Stimulated activated memory B cell treated with anti-CD40 and anti-IgM and Interleukin-4, amounts not matched to agents 10 μg/mL and 1 μg/mL and 100 μg/mL, for 72 hours (primary cell): ENCODE measurements around the gene SRBD1.
A peak's percentile ranks its signal among the peaks of the same experiment; 100 is the strongest.

ENCODE experiments used
- ATAC-seq: fragments of 150-1000 bp; cut with Tn5 transposase; 2 replicates; pipeline ENCODE4 v1.10.0; 2021
- H3K27ac Mint-ChIP-seq: one replicate; pipeline ENCODE4 v1.8.0; 2022; ENCODE audit warnings: mild to moderate bottlenecking, mixed read lengths
- H3K27me3 Mint-ChIP-seq: one replicate; pipeline ENCODE4 v1.8.0; 2022; ENCODE audit warnings: mixed read lengths
- H3K36me3 Mint-ChIP-seq: one replicate; pipeline ENCODE4 v1.8.0; 2022; ENCODE audit warnings: mixed read lengths
- H3K4me1 Mint-ChIP-seq: one replicate; pipeline ENCODE4 v1.8.0; 2022; ENCODE audit warnings: mixed read lengths
- H3K4me3 Mint-ChIP-seq: one replicate; pipeline ENCODE4 v1.8.0; 2022; ENCODE audit warnings: mild to moderate bottlenecking, moderate library complexity, mixed read lengths
- H3K9me3 Mint-ChIP-seq: one replicate; pipeline ENCODE4 v1.8.0; 2022; ENCODE audit warnings: mixed read lengths

Gene SRBD1

GRCh38 chr2:45498661-45499550 lies 112.2 kb downstream of the SRBD1 start:
- Mint-ChIP-seq H3K27ac (no peak overlapping the region), H3K27me3 (no peaks in the 10 kb centered on the region)

GRCh38 chr2:45497355-45497754 lies 113.7 kb downstream of the SRBD1 start:
- H3K9me3 Mint-ChIP-seq: no peaks in the 10 kb centered on the region
- H3K4me1 Mint-ChIP-seq: peaks cover 30% of the 10 kb centered on the region
- H3K4me3 Mint-ChIP-seq: no peak overlapping the region
- no peak overlapping the region for H3K27ac Mint-ChIP-seq
- peak; percentile 47 for ATAC-seq
- peaks cover 26% of the 10 kb centered on the region for H3K36me3 Mint-ChIP-seq
- H3K27me3 Mint-ChIP-seq: no peaks in the 10 kb centered on the region

More at GRCh38 chr2:45498661-45499550, 112.2 kb downstream of the SRBD1 start:
- Mint-ChIP-seq H3K4me1 (peaks cover 30% of the 10 kb centered on the region), H3K4me3 (no peak overlapping the region), H3K36me3 (peaks cover 30% of the 10 kb centered on the region), H3K9me3 (no peaks in the 10 kb centered on the region)
- no peak for ATAC-seq

- Mint-ChIP-seq H3K27me3 (no peaks in the 10 kb centered on the region), H3K36me3 (peaks cover 21% of the 10 kb centered on the region), H3K4me1 (peaks cover 30% of the 10 kb centered on the region), H3K4me3 (no peak overlapping the region), H3K9me3 (no peaks in the 10 kb centered on the region), H3K27ac (no peak overlapping the region)
- no peak for ATAC-seq
Measured at GRCh38 chr2:45496869-45497268, 114.2 kb downstream of the SRBD1 start.

- Mint-ChIP-seq H3K4me3 (no peak overlapping the region), H3K9me3 (no peaks in the 10 kb centered on the region), H3K27me3 (no peaks in the 10 kb centered on the region), H3K36me3 (peaks cover 6% of the 10 kb centered on the region), H3K4me1 (peaks cover 20% of the 10 kb centered on the region), H3K27ac (no peak overlapping the region)
- ATAC-seq: no peak
Measured at GRCh38 chr2:45494978-45495293, 116.1 kb downstream of the SRBD1 start.

GRCh38 chr2:45494275-45494977 lies 116.6 kb downstream of the SRBD1 start:
- ATAC-seq: no peak
- Mint-ChIP-seq H3K27ac (no peak overlapping the region), H3K4me3 (no peak overlapping the region), H3K36me3 (peaks cover 4% of the 10 kb centered on the region), H3K9me3 (no peaks in the 10 kb centered on the region), H3K27me3 (no peaks in the 10 kb centered on the region), H3K4me1 (peaks cover 15% of the 10 kb centered on the region)

GRCh38 chr2:45484965-45485364 lies 126.1 kb downstream of the SRBD1 start:
- Mint-ChIP-seq H3K4me1 (no peaks in the 10 kb centered on the region), H3K9me3 (no peaks in the 10 kb centered on the region), H3K36me3 (peaks cover 48% of the 10 kb centered on the region), H3K4me3 (no peak overlapping the region), H3K27ac (no peak overlapping the region), H3K27me3 (no peaks in the 10 kb centered on the region)
- no peak for ATAC-seq

GRCh38 chr2:45483997-45484396 lies 127.1 kb downstream of the SRBD1 start:
- H3K4me1 Mint-ChIP-seq: no peaks in the 10 kb centered on the region
- no peaks in the 10 kb centered on the region for H3K9me3 Mint-ChIP-seq
- ATAC-seq: no peak
- H3K27ac Mint-ChIP-seq: no peak overlapping the region
- H3K27me3 Mint-ChIP-seq: no peaks in the 10 kb centered on the region
- no peak overlapping the region for H3K4me3 Mint-ChIP-seq
- peaks cover 53% of the 10 kb centered on the region for H3K36me3 Mint-ChIP-seq

GRCh38 chr2:45477546-45477945 lies 133.5 kb downstream of the SRBD1 start:
- H3K4me1 Mint-ChIP-seq: no peaks in the 10 kb centered on the region
- H3K36me3 Mint-ChIP-seq: peaks cover 66% of the 10 kb centered on the region
- no peak for ATAC-seq
- H3K27me3 Mint-ChIP-seq: no peaks in the 10 kb centered on the region
- no peaks in the 10 kb centered on the region for H3K9me3 Mint-ChIP-seq
- H3K27ac Mint-ChIP-seq: no peak overlapping the region
- H3K4me3 Mint-ChIP-seq: no peak overlapping the region

- peaks cover 28% of the 10 kb centered on the region for H3K36me3 Mint-ChIP-seq
- no peak overlapping the region for H3K4me3 Mint-ChIP-seq
- ATAC-seq: no peak
- no peaks in the 10 kb centered on the region for H3K9me3 Mint-ChIP-seq
- H3K27me3 Mint-ChIP-seq: no peaks in the 10 kb centered on the region
- no peak overlapping the region for H3K27ac Mint-ChIP-seq
- H3K4me1 Mint-ChIP-seq: no peaks in the 10 kb centered on the region
Measured at GRCh38 chr2:45470531-45470930, 140.5 kb downstream of the SRBD1 start.

- Mint-ChIP-seq H3K27me3 (no peaks in the 10 kb centered on the region), H3K36me3 (peaks cover 18% of the 10 kb centered on the region), H3K9me3 (no peaks in the 10 kb centered on the region), H3K27ac (no peak overlapping the region), H3K4me3 (no peak overlapping the region), H3K4me1 (no peaks in the 10 kb centered on the region)
- no peak for ATAC-seq
Measured at GRCh38 chr2:45469314-45470099, 141.6 kb downstream of the SRBD1 start.

GRCh38 chr2:45468279-45468678 lies 142.8 kb downstream of the SRBD1 start:
- no peak for ATAC-seq
- Mint-ChIP-seq H3K4me3 (no peak overlapping the region), H3K27ac (no peak overlapping the region), H3K9me3 (no peaks in the 10 kb centered on the region), H3K27me3 (no peaks in the 10 kb centered on the region), H3K4me1 (no peaks in the 10 kb centered on the region), H3K36me3 (peaks cover 9% of the 10 kb centered on the region)

GRCh38 chr2:45466053-45466452 lies 145.0 kb downstream of the SRBD1 start:
- peaks cover 20% of the 10 kb centered on the region for H3K36me3 Mint-ChIP-seq
- H3K4me3 Mint-ChIP-seq: no peak overlapping the region
- no peaks in the 10 kb centered on the region for H3K9me3 Mint-ChIP-seq
- H3K27me3 Mint-ChIP-seq: no peaks in the 10 kb centered on the region
- H3K27ac Mint-ChIP-seq: no peak overlapping the region
- no peak for ATAC-seq
- H3K4me1 Mint-ChIP-seq: no peaks in the 10 kb centered on the region

- Mint-ChIP-seq H3K27me3 (no peaks in the 10 kb centered on the region), H3K36me3 (peaks cover 30% of the 10 kb centered on the region)
Measured at GRCh38 chr2:45460825-45461224, 150.2 kb downstream of the SRBD1 start.

GRCh38 chr2:45459860-45460259 lies 151.2 kb downstream of the SRBD1 start:
- no peak overlapping the region for H3K4me3 Mint-ChIP-seq
- peaks cover 33% of the 10 kb centered on the region for H3K36me3 Mint-ChIP-seq
- H3K27me3 Mint-ChIP-seq: no peaks in the 10 kb centered on the region
- H3K9me3 Mint-ChIP-seq: no peaks in the 10 kb centered on the region
- H3K27ac Mint-ChIP-seq: no peak overlapping the region
- H3K4me1 Mint-ChIP-seq: no peaks in the 10 kb centered on the region
- ATAC-seq: no peak

More at GRCh38 chr2:45460825-45461224, 150.2 kb downstream of the SRBD1 start:
- Mint-ChIP-seq H3K9me3 (no peaks in the 10 kb centered on the region), H3K4me3 (no peak overlapping the region), H3K27ac (no peak overlapping the region), H3K4me1 (no peaks in the 10 kb centered on the region)
- ATAC-seq: no peak

- no peak for ATAC-seq
- H3K27ac Mint-ChIP-seq: no peak overlapping the region
- H3K36me3 Mint-ChIP-seq: peaks cover 36% of the 10 kb centered on the region
- no peaks in the 10 kb centered on the region for H3K27me3 Mint-ChIP-seq
- no peaks in the 10 kb centered on the region for H3K4me1 Mint-ChIP-seq
- no peak overlapping the region for H3K4me3 Mint-ChIP-seq
- no peaks in the 10 kb centered on the region for H3K9me3 Mint-ChIP-seq
Measured at GRCh38 chr2:45458909-45459563, 152.0 kb downstream of the SRBD1 start.
